GM12878 (cell line): ENCODE measurements around the gene NME7. TPM values are rescaled to one million over a fixed set of nuclear protein-coding genes. Genes with fewer than 3 reads are reported as not detected.
A peak's percentile ranks its signal among the peaks of the same experiment; 100 is the strongest.

Experiments
- ASH2L ChIP-seq: fragments of 300-600, 200-600 bp; sonication (generic); IDR thresholded peaks from 2 replicates; pipeline ENCODE4 v1.6.1; 2017; ENCODE audit warnings: low read depth, mild to moderate bottlenecking, borderline replicate concordance
- CREB1 ChIP-seq: IDR thresholded peaks from 2 replicates; pipeline ENCODE4 v1.6.1; 2012; ENCODE audit warnings: low read depth, mild to moderate bottlenecking, inconsistent platforms
- DPF2 ChIP-seq: fragments of 450-650 bp; IDR thresholded peaks from 2 replicates; pipeline ENCODE4 v1.6.1; 2017; ENCODE audit warnings: mild to moderate bottlenecking
- EP300 ChIP-seq, 2 experiments: fragments of 150-350 bp in 1 of 2; IDR thresholded peaks; 2 replicates each; pipeline ENCODE4 v1.6.1; 2011 to 2012; ENCODE audit warnings: low read depth in 2 of 2, low read length in 2 of 2, borderline replicate concordance in 1 of 2, improper control_type of control experiment in 1 of 2, inconsistent platforms in 1 of 2; ENCODE audit not compliant: control insufficient read depth in 1 of 2
- MEF2B ChIP-seq: fragments of 450-650 bp; IDR thresholded peaks from 2 replicates; pipeline ENCODE4 v1.6.1; 2018; ENCODE audit warnings: mild to moderate bottlenecking, moderate library complexity; ENCODE audit not compliant: partially characterized antibody, poor library complexity, severe bottlenecking
- MYB ChIP-seq: fragments of 150-350 bp; IDR thresholded peaks from 2 replicates; pipeline ENCODE4 v1.6.1; 2014; ENCODE audit warnings: mild to moderate bottlenecking, low read depth, low read length, borderline replicate concordance
- NBN ChIP-seq: fragments of 450-650 bp; IDR thresholded peaks from 2 replicates; pipeline ENCODE4 v1.6.1; 2016
- NR2C1 ChIP-seq: fragments of 450-650 bp; IDR thresholded peaks from 2 replicates; pipeline ENCODE4 v1.6.1; 2017; ENCODE audit warnings: antibody characterized with exemption, mild to moderate bottlenecking, moderate library complexity
- PAX8 ChIP-seq: fragments of 450-650 bp; IDR thresholded peaks from 2 replicates; pipeline ENCODE4 v1.6.1; 2017; ENCODE audit warnings: mild to moderate bottlenecking, moderate library complexity
- PRDM15 ChIP-seq: fragments of 450-650 bp; formaldehyde crosslinking; IDR thresholded peaks from 2 replicates; pipeline ENCODE4 v1.4.0; 2020; ENCODE audit warnings: mild to moderate bottlenecking, moderate library complexity
- RAD21 ChIP-seq: IDR thresholded peaks from 2 replicates; pipeline ENCODE4 v1.6.1; 2011; ENCODE audit warnings: mild to moderate bottlenecking, low read depth, low read length, moderate library complexity; ENCODE audit not compliant: insufficient read depth
- SIN3A ChIP-seq: IDR thresholded peaks from 2 replicates; pipeline ENCODE4 v1.6.1; 2012; ENCODE audit warnings: low read depth, low read length, improper control_type of control experiment
- STAT1 ChIP-seq: fragments of 450-650 bp; conservative IDR thresholded peaks from 2 replicates; pipeline ENCODE4 v1.6.1; 2014; ENCODE audit warnings: antibody characterized with exemption, mild to moderate bottlenecking
- SUPT20H ChIP-seq: IDR thresholded peaks from 2 replicates; pipeline ENCODE4 v1.6.1; 2011; ENCODE audit warnings: low read depth, mild to moderate bottlenecking, low read length, moderate library complexity, borderline replicate concordance; ENCODE audit not compliant: control insufficient read depth
- TARDBP ChIP-seq: IDR thresholded peaks from 2 replicates; pipeline ENCODE4 v1.6.1; 2016; ENCODE audit warnings: borderline replicate concordance
- ZBTB11 ChIP-seq: fragments of 450-650 bp; formaldehyde crosslinking; IDR thresholded peaks from 2 replicates; pipeline ENCODE4 v1.5.0; 2022; ENCODE audit warnings: mild to moderate bottlenecking, missing genetic modification characterization
- ZNF622 ChIP-seq: fragments of 450-650 bp; IDR thresholded peaks from 2 replicates; pipeline ENCODE4 v1.6.1; 2017; ENCODE audit warnings: mild to moderate bottlenecking, inconsistent platforms
- polyA plus RNA-seq, 11 experiments: library from polyadenylated mRNA; depleted of rRNA in 4 of 11; unstranded in 6 of 11; stranded (reverse) in 5 of 11; fragments of >200 nt; fragmentation: Nextera tagmentation in 4 of 11; fragmentation: Illumina TruSeq in 1 of 11; extraction: Ambion mirVana in 4 of 11; extraction: Trizol in 1 of 11; gene quantifications; 1 replicate in 1 of 11; 2 replicates in 10 of 11; pipeline versions ENCODE4 v1.2.1 to v1.2.3, GENCODE V29; 2011 to 2016; ENCODE audit warnings: inconsistent platforms in 2 of 11, missing spikeins in 2 of 11, low read depth in 1 of 11
- total RNA-seq, 4 experiments: library from RNA; depleted of rRNA in 3 of 4; stranded (reverse); fragments of >200 nt in 3 of 4; fragmentation: Illumina TruSeq in 1 of 4; extraction: Trizol in 1 of 4; gene quantifications; 2 replicates each; pipeline versions ENCODE4 v1.2.1 to v1.2.3, GENCODE V29; 2013 to 2021
- TF ChIP-seq, protein P1 (sequence below): IDR thresholded peaks from 2 replicates; pipeline ENCODE4 v1.6.1; 2011; ENCODE audit warnings: borderline replicate concordance, low read depth, mild to moderate bottlenecking, moderate library complexity, mixed read lengths, low read length; ENCODE audit not compliant: insufficient read depth; ENCODE audit errors: extremely low read length
- TF ChIP-seq, protein P2 (sequence below): fragments of 450-650 bp; IDR thresholded peaks from 2 replicates; pipeline ENCODE4 v1.6.1; 2014; ENCODE audit warnings: mild to moderate bottlenecking

The NME7 gene
- total and polyA plus RNA-seq, 10 of the 15 experiments (the other 5 are each of a cell fraction or from before 2014, with no cell fraction given): 1.5 to 15.6 (median 7.2) TPM

GRCh38 chr1:169115891-169116585 is 251.6 kb downstream of the NME7 start (continued):
- TF ChIP-seq PRDM15: no peak
- no peak for TF ChIP-seq RAD21
- peak; percentile 27 for TF ChIP-seq MEF2B
- no peak for TF ChIP-seq CREB1
- TF ChIP-seq NBN: peak; percentile 67; the same call in 1 of the 2 replicates
- no peak for TF ChIP-seq PAX8
- TF ChIP-seq ZBTB11 (CRISPR knock-in tag): no peak
- no peak for TF ChIP-seq ASH2L
- TF ChIP-seq MYB: no peak
- TF ChIP-seq NR2C1: 0 out of 2 replicates have a peak, but pooled peaks have one; percentile 26
- 0 out of 2 replicates have a peak, but pooled peaks have one; percentile 36 for TF ChIP-seq SIN3A
- TF ChIP-seq TARDBP: no peak
- TF ChIP-seq, protein P1, sequence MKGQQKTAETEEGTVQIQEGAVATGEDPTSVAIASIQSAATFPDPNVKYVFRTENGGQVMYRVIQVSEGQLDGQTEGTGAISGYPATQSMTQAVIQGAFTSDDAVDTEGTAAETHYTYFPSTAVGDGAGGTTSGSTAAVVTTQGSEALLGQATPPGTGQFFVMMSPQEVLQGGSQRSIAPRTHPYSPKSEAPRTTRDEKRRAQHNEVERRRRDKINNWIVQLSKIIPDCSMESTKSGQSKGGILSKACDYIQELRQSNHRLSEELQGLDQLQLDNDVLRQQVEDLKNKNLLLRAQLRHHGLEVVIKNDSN: no peak
- TF ChIP-seq SUPT20H: no peak
- no peak for TF ChIP-seq STAT1
- TF ChIP-seq, protein P2, sequence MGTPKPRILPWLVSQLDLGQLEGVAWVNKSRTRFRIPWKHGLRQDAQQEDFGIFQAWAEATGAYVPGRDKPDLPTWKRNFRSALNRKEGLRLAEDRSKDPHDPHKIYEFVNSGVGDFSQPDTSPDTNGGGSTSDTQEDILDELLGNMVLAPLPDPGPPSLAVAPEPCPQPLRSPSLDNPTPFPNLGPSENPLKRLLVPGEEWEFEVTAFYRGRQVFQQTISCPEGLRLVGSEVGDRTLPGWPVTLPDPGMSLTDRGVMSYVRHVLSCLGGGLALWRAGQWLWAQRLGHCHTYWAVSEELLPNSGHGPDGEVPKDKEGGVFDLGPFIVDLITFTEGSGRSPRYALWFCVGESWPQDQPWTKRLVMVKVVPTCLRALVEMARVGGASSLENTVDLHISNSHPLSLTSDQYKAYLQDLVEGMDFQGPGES: no peak
- no peak for TF ChIP-seq ZNF622
- TF ChIP-seq EP300 (IDR thresholded peaks at IDR 0.05; ENCODE audit: borderline replicate concordance in 1 of 2, control insufficient read depth in 1 of 2, low read depth in 2 of 2, low read length in 2 of 2): 0 out of 4 replicates have a peak, but pooled peaks of 1 of the 2 experiments have one; percentile 10
- TF ChIP-seq DPF2: peak; percentile 82; the same call in 1 of the 2 replicates
